Left lung (tissue), 14 donors: Measurements from ENCODE around the gene SYT11. TPM values are rescaled to one million over a fixed set of nuclear protein-coding genes. Genes with fewer than 3 reads are reported as not detected.
A peak's percentile ranks its signal among the peaks of the same experiment; 100 is the strongest.

Experiments used
- ATAC-seq: fragments of 200-7000 bp; cut with Tn5 transposase; one replicate; pipeline ENCODE4 v1.9.1; 2020; ENCODE audit warnings: moderate library complexity
- DNase-seq, 4 donors: peaks; one replicate each; pipeline ENCODE4 v3.0.0-alpha.2; 2013 to 2020
- H3K27ac ChIP-seq, 2 donors: fragments of 200-600 bp; sonication (generic) in 1 of 2; one replicate each; pipeline versions ENCODE4 v1.5.0 to v1.8.0; 2020 to 2021
- H3K27me3 ChIP-seq, 2 donors: fragments of 200-600 bp; sonication (generic) in 1 of 2; one replicate each; pipeline versions ENCODE4 v1.5.0 to v1.8.0; 2020 to 2021
- H3K36me3 ChIP-seq, 2 donors: fragments of 200-600 bp; sonication (generic) in 1 of 2; one replicate each; pipeline versions ENCODE4 v1.5.0 to v1.8.0; 2020 to 2021
- H3K4me1 ChIP-seq, 2 donors: fragments of 200-600 bp; one replicate each; pipeline ENCODE4 v1.8.0; 2021
- H3K4me3 ChIP-seq, 2 donors: fragments of 200-600 bp; sonication (generic) in 1 of 2; one replicate each; pipeline versions ENCODE4 v1.5.0 to v1.8.0; 2020 to 2021; ENCODE audit warnings: mild to moderate bottlenecking in 1 of 2
- H3K9me3 ChIP-seq, 2 donors: fragments of 200-600 bp; sonication (generic) in 1 of 2; one replicate each; pipeline versions ENCODE4 v1.5.0 to v1.8.0; 2020 to 2021
- CTCF ChIP-seq, 2 donors: fragments of 200-600 bp; sonication (generic) in 1 of 2; IDR thresholded peaks; one replicate each; pipeline versions ENCODE4 v1.5.0 to v1.8.0; 2021; ENCODE audit warnings: antibody characterized with exemption in 2 of 2
- intact Hi-C, 2 donors: fragments of 100-400 bp; cut with DNase I; formaldehyde crosslinking; loops; one replicate each; pipeline versions ENCODE4 v1.11.2 to v1.14.2; 2022
- long read RNA-seq, 12 donors: library from polyadenylated mRNA in 2 of 12; unstranded in 2 of 12; transcript quantifications; one replicate each; pipeline ENCODE4 v2.0.0 and lab custom pipeline, GENCODE V29; 2019 to 2026
- polyA plus RNA-seq, 6 donors: library from polyadenylated mRNA; unstranded; fragments of 120-200 nt; gene quantifications; one replicate each; pipeline ENCODE4 v1.2.1, GENCODE V29; 2013; ENCODE audit not compliant: insufficient read length in 6 of 6
- total RNA-seq, 2 donors: library from RNA; stranded (reverse); fragmentation: NEBNext Ultra II Directional; extraction: Animal tissue kit (Norgen Biotek cat#: 25700); gene quantifications; one replicate each; pipeline ENCODE4 v1.2.1, GENCODE V29; 2021
- donor health status: DM: no; HTN: yes; CAD: no.
- donor health status: DM: no; HTN: no; CAD: no.

The SYT11 gene, protein sequence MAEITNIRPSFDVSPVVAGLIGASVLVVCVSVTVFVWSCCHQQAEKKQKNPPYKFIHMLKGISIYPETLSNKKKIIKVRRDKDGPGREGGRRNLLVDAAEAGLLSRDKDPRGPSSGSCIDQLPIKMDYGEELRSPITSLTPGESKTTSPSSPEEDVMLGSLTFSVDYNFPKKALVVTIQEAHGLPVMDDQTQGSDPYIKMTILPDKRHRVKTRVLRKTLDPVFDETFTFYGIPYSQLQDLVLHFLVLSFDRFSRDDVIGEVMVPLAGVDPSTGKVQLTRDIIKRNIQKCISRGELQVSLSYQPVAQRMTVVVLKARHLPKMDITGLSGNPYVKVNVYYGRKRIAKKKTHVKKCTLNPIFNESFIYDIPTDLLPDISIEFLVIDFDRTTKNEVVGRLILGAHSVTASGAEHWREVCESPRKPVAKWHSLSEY
- total RNA-seq (10 to 100 TPM; 11.4 to 12.0 TPM), polyA plus RNA-seq (10 to 100 TPM; 10.7 to 13.8 (median 12.8) TPM)
- long read RNA-seq, donor 1, full-length matches to known transcripts, result 3 of 3 reads
- long read RNA-seq, donor 1, partial matches to known transcripts, result 0 of 3 reads
- long read RNA-seq, donor 1, other reads (novel, unspliced or antisense), result 0 of 3 reads
- long read RNA-seq, donor 2, full-length matches to known transcripts, result 4 of 20 reads
- long read RNA-seq, donor 2, partial matches to known transcripts, result 10 of 20 reads
- long read RNA-seq, donor 2, other reads (novel, unspliced or antisense), result 6 of 20 reads
- long read RNA-seq, donor 3, full-length matches to known transcripts, result 1 of 1 reads
- long read RNA-seq, donor 3, partial matches to known transcripts, result 0 of 1 reads
- long read RNA-seq, donor 3, other reads (novel, unspliced or antisense), result 0 of 1 reads
- long read RNA-seq, donor 4, result 0 reads
- long read RNA-seq, donor 5, result 0 reads
- long read RNA-seq, donor 6, result 0 reads
- long read RNA-seq, donor 7, result 0 reads
- long read RNA-seq, donor 8, partial matches to known transcripts, result 0 of 6 reads
- long read RNA-seq, donor 8, other reads (novel, unspliced or antisense), result 6 of 6 reads
- long read RNA-seq, donor 9, result 0 reads
- long read RNA-seq, donor 10, partial matches to known transcripts, result 0 of 1 reads
- long read RNA-seq, donor 10, other reads (novel, unspliced or antisense), result 1 of 1 reads
- long read RNA-seq, donor 11, full-length matches to known transcripts, result 32 of 146 reads
- long read RNA-seq, donor 11, partial matches to known transcripts, result 114 of 146 reads
- long read RNA-seq, donor 11, other reads (novel, unspliced or antisense), result 0 of 146 reads
- long read RNA-seq, donor 12, result 0 reads

DNA sequence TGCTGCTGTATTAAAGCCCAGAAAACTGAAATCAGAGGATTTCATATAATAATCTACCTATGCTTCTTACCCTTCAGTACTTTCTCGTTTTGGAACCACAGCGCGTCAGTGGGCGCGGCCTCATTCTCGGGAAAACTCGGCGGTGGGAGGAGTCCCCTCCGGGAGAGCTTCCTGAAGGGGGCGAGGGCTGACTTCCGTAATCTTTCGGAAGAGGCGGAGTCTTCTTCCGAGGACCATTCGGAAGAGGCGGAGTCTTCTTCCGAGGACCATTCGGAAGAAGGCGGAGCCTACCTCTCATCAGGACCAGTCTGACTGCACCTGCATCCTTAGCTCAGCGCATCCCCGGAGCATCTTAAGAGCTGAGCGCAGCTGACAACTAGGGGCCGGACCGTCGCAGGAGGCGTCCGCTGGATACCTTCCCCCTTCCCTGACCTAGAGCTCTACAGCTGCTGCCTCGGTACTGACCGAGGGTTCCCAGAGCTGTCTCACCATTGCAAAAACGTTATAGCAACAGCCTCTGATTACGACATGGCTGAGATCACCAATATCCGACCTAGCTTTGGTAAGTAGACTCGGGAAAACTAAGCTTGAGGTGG is at the start of gene SYT11:
Gene SYT11 (plus strand): TSS at position 334 of the 596 bp plus-strand sequence. CDS start 195 bp downstream, at position 529.
- Histone ChIP-seq H3K9me3 (no peaks in the 10 kb centered on the region), H3K27ac (peak within 1 kb of the TSS; percentile 88 to 92), H3K36me3 (peaks cover 0 to 7% of the 10 kb centered on the region in 2 donors), H3K4me1 (peaks cover 9 to 49% of the 10 kb centered on the region in 2 donors), H3K27me3 (peaks cover 0 to 5% of the 10 kb centered on the region in 2 donors), H3K4me3 (peak within 1 kb of the TSS; percentile 29 to 56)
- no peak for TF ChIP-seq CTCF (IDR thresholded peaks at IDR 0.05)
- ATAC-seq, result peak; percentile 95
- intact Hi-C loops, result no loop called here
- DNase-seq, result peak; percentile 92 to 97 (median 96)

DNA sequence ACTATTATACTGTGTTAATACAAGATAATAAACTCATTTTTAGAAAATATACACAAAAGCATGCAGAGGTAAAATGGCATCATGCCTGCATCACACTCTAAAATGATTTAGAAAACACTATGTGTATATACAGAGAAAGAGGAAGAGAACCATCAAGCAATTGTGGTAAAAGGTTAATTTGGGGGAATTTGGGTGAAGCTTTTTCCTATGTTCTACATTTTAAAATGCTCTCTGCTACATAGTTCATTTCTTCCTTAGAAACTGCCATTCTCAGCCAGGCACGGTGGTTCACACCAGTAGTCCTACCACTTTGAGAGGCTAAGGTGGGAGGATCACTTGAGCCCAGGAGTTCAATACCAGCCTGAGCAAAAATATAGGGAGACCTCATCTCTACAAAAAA is 46.5 kb upstream of the SYT11 start:
- no peak for TF ChIP-seq CTCF (IDR thresholded peaks at IDR 0.05)
- intact Hi-C loops, result no loop called here
- no peaks in the 10 kb centered on the region for H3K4me1 ChIP-seq
- ATAC-seq (no peak), DNase-seq (no peak)
- H3K36me3 ChIP-seq, result peaks cover 0 to 81% of the 10 kb centered on the region in 2 donors
- H3K4me3 ChIP-seq, result no peak overlapping the region
- H3K27me3 ChIP-seq, result no peaks in the 10 kb centered on the region
- H3K9me3 ChIP-seq, result no peaks in the 10 kb centered on the region
- no peak overlapping the region for H3K27ac ChIP-seq

DNA sequence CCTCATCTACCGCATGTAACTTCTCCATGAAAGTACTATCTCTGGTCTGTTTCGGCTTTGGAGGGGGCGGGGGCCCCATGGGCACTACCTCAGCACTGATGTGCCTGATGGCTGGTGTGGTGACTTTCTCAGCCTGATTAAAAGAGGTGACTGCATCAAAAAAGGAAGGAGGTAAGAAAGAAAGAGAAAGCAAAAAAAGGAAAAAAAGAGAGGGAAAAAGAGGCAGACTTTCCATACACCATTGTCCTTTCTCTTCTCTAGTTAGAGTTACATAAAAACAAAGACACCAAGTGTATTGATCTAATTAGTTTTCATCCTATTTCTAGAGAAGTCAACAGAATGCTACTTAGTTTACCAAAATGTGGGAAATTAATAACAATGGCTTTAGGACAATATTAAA is 45.7 kb upstream of the SYT11 start:
- TF ChIP-seq CTCF (IDR thresholded peaks at IDR 0.05), result no peak
- Histone ChIP-seq H3K4me1 (no peaks in the 10 kb centered on the region), H3K36me3 (peaks cover 0 to 84% of the 10 kb centered on the region in 2 donors), H3K9me3 (no peaks in the 10 kb centered on the region), H3K27ac (no peak overlapping the region), H3K4me3 (no peak overlapping the region), H3K27me3 (no peaks in the 10 kb centered on the region)
- intact Hi-C loops, result no loop called here
- DNase-seq, result no peak
- no peak for ATAC-seq

GRCh38 chr1:155816351-155816750 is 43.0 kb upstream of the SYT11 start:
- no peaks in the 10 kb centered on the region for H3K27me3 ChIP-seq
- H3K4me3 ChIP-seq, result no peak overlapping the region
- DNase-seq (no peak), ATAC-seq (no peak)
- peaks cover 0 to 94% of the 10 kb centered on the region in 2 donors for H3K36me3 ChIP-seq
- intact Hi-C loops, result no loop called here
- no peaks in the 10 kb centered on the region for H3K9me3 ChIP-seq
- H3K27ac ChIP-seq, result no peak overlapping the region
- H3K4me1 ChIP-seq, result no peaks in the 10 kb centered on the region
- TF ChIP-seq CTCF (IDR thresholded peaks at IDR 0.05), result no peak
